H54 (cell line): ENCODE data around the gene INPP1.
"Not testable (repeated sequence)": the region's sequence is repeated elsewhere in the genome, so short reads cannot be mapped to it uniquely, and the experiment has no call there.

Experiments used
- DNase-seq: peaks from one replicate; pipeline ENCODE4 v3.0.0; 2011; ENCODE audit warnings: low spot score, mixed read lengths; ENCODE audit not compliant: insufficient read length
- FAIRE-seq: peaks from 3 replicates; lab custom pipeline; 2011; peaks lifted over from hg19 to GRCh38; lab: Jason Lieb, UNC
- POLR2A ChIP-seq: IDR thresholded peaks from 2 replicates; pipeline ENCODE4 v1.6.1; 2011; ENCODE audit warnings: low read depth, mild to moderate bottlenecking, low read length

INPP1 gene

GRCh38 chr2:190319555-190320498, 23.6 kb upstream of the INPP1 start, which contains the start of gene HIBCH:
Gene HIBCH (minus strand): TSS chr2:190319826. CDS start chr2:190319750, 76 bp downstream.
- FAIRE-seq (peak; percentile 95), DNase-seq (peak; percentile 82)
- peak; percentile 80 for TF ChIP-seq POLR2A

GRCh38 chr2:190320696-190321095, 22.7 kb upstream of the INPP1 start:
- FAIRE-seq (no peak), DNase-seq (no peak)
- no peak for TF ChIP-seq POLR2A

DNA sequence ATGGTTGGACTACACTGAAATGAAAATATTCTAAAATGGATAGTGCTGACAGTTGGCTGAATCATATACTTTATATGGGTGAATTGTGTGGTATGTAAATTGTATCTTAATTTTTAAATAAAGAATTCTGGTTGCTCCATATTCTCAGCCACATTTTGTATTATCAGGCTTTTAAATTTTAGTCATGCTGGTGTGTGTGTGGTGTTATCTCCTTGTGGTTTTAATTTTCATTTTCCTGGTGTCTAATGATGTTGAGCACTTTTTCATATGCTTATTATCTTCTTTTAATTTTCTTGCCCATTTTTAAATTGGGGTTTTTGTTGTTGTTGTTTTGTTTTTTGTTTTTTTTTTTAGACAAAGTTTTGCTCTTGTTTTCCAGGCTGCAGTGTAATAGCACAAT, 20.0 kb upstream of the INPP1 start:
- no peak for TF ChIP-seq POLR2A
- DNase-seq (no peak), FAIRE-seq (no peak)

DNA sequence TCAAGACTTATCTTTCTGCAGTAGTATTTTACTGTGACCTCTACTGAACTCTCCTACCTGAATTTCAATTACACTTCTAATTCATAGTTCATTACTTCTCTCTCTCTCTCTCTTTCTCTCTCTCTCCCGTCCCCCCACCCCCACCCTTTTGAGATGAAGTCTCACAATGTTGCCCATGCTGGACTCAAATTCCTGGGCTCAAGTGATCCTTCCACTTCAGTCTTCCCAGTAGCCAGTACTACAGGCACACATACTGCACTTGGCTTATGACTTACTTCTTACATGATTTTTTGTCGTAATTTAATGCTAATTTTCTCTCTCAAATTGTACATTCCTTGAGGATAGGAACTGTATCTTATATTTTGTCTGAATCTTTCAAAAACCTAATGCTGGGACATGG, 17.8 kb upstream of the INPP1 start:
- FAIRE-seq (no peak), DNase-seq (no peak)
- no peak for TF ChIP-seq POLR2A

GRCh38 chr2:190327867-190328572, 15.4 kb upstream of the INPP1 start:
- DNase-seq (no peak), FAIRE-seq (no peak)
- no peak for TF ChIP-seq POLR2A

DNA sequence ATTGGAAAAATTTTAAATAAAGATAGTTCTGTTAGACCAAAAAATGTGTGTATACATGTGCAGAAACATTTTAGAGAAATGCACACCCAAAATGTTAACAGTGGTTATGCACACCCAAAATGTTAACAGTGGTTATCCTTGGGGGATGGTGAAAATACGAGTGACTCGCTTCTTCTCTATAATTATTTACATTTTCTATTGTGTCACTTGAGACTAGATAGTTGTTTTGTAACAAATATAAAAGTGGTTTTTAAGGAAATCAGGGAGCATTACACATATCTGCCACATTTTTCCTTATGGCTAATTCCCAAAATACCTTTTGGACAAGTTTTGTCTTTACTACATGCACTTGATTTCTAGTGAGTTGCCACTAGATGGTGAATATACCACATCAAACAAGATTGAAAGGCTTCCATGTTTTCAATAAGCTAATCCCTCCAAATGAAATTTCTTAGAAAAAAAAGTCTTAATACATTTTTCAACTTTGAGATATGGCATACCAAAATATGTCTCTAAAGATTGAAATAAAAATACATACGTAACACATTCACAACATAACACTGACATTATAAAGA, 14.7 kb upstream of the INPP1 start:
- peak; percentile 41 for FAIRE-seq

GRCh38 chr2:190333395-190333794, 10.0 kb upstream of the INPP1 start:
- no peak for DNase-seq
- no peak for TF ChIP-seq POLR2A
- no peak for FAIRE-seq

More for the DNA sequence above, 14.7 kb upstream of the INPP1 start:
- no peak for TF ChIP-seq POLR2A
- DNase-seq, result no peak

GRCh38 chr2:190333928-190334327, 9.5 kb upstream of the INPP1 start:
- TF ChIP-seq POLR2A, result no peak
- peak; percentile 33 for FAIRE-seq

DNA sequence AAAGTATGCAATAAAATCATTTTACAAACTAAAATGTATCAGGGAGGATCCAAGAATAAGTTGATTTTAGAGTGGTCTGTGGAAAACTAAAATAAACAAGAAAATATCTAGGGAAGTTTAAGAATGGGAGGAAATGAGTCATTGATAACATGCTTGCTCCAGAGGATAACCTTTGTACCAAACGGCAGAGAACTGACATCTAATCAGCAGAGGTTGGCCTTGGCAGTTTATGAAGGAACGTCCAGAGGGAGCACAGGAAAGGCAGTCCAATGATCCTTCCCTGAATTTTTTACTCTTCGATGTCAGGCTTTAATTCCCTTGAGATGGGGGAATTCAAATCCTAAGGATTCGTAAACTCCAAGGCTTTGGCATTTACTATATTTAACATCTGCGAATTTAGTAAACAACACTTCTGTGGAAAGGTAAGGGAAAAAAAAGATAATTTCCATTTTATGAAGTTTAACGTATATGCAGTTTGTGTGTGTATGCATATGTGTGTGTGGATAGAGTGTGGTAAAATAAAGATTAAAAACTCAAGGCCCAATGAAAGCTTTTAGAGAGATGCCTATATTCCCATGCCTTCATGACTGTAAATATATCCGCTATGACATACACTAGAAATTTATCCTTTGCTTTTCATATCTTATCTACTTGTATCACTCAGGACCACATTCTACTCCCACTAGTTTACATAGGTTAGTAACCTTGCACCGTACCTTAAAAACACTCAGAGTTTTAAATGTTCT, 8.7 kb upstream of the INPP1 start:
- DNase-seq (no peak), FAIRE-seq (peak; percentile 81)
- TF ChIP-seq POLR2A, result no peak

More at GRCh38 chr2:190333928-190334327, 9.5 kb upstream of the INPP1 start:
- DNase-seq, result no peak

- DNase-seq (no peak), FAIRE-seq (no peak)
- no peak for TF ChIP-seq POLR2A
Observed at GRCh38 chr2:190335225-190335559, 8.2 kb upstream of the INPP1 start.

DNA sequence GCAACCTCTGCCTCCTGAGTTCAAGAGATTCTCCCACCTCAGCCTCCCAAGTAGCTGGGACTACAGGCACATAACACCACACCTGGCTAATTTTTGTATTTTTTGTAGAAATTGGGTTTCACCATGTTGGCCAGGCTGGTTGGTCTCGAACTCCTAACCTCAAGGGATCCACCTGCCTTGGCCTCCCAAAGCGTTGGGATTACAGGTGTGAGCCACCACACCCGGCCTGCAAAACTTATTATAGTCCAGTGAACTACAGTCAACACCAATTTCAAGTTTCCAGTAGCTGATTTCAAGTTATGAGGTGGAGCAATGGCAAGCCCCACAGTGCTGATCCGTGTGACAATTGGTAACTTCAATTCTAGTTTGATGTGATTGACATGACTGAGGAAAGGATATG, 7.8 kb upstream of the INPP1 start:
- DNase-seq, FAIRE-seq: not testable (repeated sequence)

DNA sequence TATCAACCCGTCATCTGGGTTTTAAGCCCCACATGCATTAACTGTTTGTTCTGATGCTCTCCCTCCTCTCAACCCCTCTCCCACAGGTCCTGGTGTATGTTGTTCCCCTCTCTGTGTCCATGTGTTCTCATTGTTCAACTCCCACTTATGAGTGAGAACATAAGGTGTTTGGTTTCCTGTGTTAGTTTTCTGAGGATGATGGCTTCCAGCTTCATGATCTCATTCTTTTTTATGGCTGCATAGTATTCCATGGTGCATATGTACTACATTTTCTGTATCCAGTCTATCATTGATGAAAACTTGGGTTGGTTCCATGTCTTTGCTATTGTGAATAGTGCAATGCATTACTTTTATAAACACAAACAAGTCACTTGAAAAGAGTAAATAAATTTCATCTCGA, 7.0 kb upstream of the INPP1 start:
- FAIRE-seq, result no peak
- TF ChIP-seq POLR2A, result no peak
- DNase-seq, result no peak

- TF ChIP-seq POLR2A, result no peak
- no peak for DNase-seq
- no peak for FAIRE-seq
Observed at GRCh38 chr2:190338453-190338852, 4.9 kb upstream of the INPP1 start.
